Nucleus accumbens (tissue), 56 donors: ENCODE results near the gene OCA2.

Experiments used
- DNase-seq, 56 donors: peaks; one replicate each; lab custom pipeline; 2025; lab: John Stamatoyannopoulos, UW

OCA2 gene

GRCh38 chr15:27902680-27903385, 196.3 kb downstream of the OCA2 start:
- DNase-seq, result no peak

DNA sequence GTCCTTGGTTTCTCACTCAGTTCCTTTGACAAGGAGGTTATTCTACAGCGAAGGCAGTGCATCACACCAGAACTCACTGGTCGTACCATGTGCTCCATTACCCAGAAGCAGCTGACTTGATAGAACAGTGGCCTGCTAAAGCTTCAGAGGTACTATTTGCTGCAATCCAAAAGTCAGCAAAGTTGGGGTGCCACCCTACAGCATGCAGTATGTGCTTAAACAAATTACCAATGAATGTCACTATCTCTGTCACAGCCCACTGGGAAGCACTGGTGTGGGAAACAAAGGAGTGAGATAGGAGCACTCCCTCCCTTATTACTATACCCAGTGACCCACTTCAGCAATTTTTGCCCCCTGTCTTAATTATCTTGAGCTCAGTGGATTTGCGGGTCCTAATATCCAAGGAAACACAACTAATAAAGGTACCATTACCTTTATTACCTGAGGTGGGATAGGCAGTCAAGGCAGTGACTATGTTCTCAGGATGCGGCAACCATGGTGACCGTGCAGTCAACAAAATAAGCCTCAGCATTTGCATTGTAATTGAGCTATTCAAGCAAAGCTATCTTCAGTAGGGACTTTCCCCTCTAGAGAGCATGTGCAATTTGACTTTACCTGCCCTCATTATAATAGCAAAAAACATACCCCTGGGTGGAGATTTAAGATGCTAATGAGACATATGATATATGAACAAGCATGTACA, 199.4 kb downstream of the OCA2 start:
- DNase-seq, result no peak

GRCh38 chr15:27897481-27897880, 201.6 kb downstream of the OCA2 start:
- DNase-seq, result no peak

DNA sequence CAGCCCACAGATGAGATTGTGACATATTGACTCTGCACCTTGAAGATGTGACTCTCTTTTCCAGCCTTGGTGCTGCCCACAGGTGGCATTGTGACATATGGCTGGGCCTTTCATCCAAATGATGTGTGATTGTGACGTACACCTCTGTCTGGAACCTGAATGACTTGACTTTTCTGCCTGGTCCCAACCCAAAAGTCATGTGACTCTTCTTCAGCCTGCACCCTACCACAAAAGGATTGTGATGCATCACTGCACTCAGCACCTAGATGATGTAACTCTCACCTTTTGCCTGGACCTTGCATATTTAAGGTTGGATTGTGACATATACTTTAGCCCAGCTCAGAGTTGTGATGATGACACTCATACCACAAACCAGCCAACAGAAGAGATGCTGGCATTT, 204.5 kb downstream of the OCA2 start:
- no peak for DNase-seq

GRCh38 chr15:27889258-27889657, 209.9 kb downstream of the OCA2 start:
- no peak for DNase-seq

GRCh38 chr15:27885201-27885600, 213.9 kb downstream of the OCA2 start:
- DNase-seq, result no peak

GRCh38 chr15:27884726-27885125, 214.4 kb downstream of the OCA2 start:
- DNase-seq, result no peak

GRCh38 chr15:27878841-27879240, 220.3 kb downstream of the OCA2 start:
- no peak for DNase-seq

DNA sequence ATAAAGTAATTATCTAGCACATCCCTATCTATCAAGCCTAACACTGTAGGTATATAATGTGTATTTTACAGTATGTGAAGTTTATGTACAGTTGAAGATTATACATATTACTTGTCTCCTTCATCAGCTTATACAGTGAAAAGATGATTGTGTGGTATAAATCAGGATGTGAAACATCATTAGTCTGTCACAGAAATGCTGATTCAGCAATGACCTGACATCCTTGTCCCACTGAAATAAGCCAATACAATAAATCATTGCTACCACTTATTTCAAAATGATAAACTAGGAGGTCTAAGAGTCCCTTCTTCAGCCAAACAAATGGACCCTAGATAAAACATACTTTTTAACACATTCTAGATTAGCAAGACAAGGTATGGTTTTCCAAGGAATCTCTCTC, 225.3 kb downstream of the OCA2 start:
- DNase-seq, result no peak

- DNase-seq, result no peak
Measured at GRCh38 chr15:27873039-27873438, 226.1 kb downstream of the OCA2 start.

DNA sequence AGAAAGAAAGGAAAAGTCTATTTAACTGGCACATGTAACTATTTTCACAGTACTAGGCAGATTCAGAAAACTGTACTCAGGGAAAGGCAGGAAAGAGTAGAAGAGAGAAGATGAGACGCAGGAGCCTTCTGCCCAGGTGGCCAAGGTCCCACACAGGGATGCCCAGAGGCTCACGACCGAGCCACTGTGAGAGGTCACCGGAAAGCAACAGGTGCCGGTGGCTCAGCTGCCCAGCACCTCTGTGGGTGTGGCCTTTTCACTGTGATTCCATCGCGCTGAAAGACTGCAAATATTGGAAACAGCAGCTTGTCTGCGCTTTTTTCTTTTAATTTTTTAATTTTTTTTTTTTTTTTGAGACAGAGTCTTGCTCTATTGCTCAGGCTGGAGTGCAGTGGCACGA, 226.8 kb downstream of the OCA2 start:
- DNase-seq, result no peak

DNA sequence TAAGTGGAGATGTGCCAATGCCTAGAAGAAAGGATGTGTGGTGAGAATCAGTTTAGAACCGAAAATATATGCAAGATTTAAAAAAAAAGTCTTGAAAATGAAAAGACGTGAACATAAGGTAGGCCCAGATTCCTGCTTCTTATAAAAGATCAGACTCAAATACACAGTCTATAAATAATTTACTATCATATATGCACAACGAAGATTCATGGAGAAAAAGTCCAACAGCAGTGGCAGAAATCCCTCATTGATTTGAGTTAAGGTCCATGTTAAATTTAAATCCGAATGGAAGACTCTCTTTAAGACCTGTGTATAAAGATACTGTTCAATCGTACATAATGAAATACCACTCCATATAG, 227.2 kb downstream of the OCA2 start:
- DNase-seq, result no peak

- DNase-seq, result no peak
Measured at GRCh38 chr15:27871078-27871901, 227.8 kb downstream of the OCA2 start.

DNA sequence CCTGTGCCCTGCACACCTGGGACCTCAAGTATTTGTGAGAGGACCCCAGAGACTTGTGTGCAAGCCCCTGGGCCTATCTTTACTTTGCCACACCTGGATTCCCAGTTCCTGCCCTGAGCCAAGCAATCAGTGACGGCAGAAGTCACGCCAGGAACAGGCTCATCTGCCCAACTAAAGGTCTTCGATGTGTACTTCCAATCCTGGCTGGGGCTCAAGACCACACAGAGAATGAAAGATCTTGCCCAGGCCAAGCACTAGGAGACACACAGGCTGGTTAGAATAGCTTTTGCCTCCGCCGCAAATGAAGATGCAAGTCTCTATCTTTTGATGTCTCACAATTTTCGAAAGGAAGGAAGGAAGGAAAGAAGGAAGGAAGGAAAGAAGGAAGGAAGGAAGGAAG, 228.8 kb downstream of the OCA2 start:
- DNase-seq, result no peak

GRCh38 chr15:27869697-27870281, 229.3 kb downstream of the OCA2 start:
- no peak for DNase-seq

DNA sequence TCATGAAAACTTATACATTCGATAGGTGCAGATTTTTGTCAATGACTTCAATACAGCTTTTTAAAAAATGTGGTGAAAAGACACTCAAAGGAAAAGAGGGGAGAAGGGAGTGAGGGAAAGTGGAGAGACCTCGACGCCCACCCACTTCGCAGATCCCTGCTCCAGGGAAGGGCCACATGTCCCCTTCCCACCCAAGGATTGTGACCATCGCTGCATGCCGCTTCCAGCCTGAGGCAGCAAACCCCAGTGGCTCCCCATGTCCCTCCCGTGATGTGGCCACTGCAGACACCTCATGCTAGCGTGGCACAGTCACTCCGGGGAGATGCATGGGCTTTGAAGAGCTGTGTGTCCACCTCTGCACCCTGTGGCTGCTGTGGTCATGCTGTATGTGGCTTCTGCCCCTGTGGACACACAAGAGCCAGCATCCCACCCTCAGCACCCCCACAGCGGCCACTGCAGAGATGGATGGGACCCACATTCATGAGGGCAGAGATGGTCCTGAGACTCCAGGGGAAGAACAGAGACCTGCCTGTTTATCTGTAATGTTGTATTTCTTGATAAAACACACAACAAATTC, 230.2 kb downstream of the OCA2 start:
- no peak for DNase-seq

DNA sequence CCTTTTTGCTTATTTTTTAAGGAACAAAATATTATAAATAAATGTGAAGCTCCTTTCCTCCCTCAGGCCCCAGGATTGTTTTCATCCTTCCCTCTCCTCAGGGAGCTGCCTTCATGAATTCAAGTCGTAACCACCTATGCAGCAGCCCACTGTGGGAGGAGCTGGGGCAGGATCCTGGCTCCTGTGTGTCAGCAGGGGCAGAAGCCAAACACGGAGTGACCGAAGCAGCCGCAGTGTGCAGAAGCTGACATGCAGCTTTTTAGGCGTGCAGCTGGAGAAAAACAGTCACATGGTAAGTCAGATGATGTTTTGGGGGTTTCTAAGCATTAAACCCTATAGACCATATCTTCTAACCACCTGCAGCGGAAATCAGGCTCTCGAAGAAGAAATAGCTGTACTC, 231.3 kb downstream of the OCA2 start:
- DNase-seq, result no peak

DNA sequence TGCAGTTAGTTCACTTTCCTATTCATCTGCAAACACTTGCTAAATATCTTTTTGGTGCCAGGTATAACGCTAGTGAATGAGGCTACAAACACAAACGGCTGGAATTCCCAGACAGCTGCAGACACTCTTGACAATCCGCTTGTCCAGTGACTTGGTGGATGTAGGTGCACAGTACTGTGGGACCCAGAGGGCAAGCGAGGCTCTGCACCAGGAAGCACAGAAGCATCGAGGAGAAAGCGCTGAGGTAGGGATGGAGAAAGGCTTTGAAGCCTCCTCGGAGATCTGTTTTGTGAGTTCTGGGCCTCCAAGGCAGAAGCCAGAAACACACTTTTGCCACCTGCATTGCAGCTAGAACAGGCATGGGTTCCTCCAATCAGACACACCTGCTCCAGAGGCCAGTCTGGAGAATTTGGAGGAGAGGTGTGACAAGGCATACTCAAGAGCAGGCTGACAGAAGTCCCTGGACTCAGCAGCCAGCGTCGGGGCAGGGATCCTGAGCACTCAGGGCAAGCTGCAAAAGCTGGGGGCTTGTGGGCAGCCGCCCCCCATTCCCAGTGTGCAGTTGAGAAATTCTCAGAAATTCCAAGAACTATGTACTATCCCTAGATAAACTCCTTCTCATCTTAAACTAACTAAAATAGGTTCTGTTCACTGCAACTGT, 232.5 kb downstream of the OCA2 start:
- no peak for DNase-seq

GRCh38 chr15:27865926-27866325, 233.2 kb downstream of the OCA2 start:
- no peak for DNase-seq

DNA sequence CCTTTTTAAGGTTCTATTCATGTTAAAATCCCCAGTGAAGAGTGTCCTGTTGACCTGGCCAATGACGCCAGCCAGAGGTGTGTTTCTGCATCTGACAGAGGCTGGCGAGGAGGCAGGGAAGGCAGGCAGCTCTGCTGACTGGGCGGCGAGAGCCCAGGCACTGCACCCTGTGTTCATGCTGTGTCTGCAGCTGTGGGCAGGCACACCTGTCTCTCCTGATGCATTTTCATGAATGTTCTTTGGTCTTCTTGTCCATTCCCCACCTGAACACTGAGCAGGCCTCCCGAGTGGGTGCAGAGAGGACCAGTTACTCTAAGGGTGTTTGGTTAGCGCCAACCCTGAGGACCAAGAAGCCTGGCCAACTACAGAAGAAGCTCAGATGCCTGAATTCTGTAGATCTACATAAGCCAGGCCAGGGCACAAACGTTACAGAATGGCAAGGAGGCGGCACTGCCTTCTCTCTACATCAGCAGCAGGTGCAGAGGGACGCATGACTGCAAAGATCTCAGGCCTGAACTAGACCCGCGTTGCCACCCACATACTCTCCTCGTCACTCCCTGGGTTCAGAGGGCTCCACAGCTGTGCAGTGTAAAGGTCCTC, 233.7 kb downstream of the OCA2 start:
- DNase-seq, result no peak
